SK-N-SH (cell line): ENCODE data around the gene TFR2.

Experiments
- CHD2 ChIP-seq: fragments of 150-350 bp; IDR thresholded peaks from 2 replicates; pipeline ENCODE4 v1.6.1; 2018; ENCODE audit warnings: low read length; ENCODE audit not compliant: partially characterized antibody
- EZH2phosphoT487 ChIP-seq: fragments of 200-600 bp; sonication (generic); IDR thresholded peaks from 2 replicates; pipeline ENCODE4 v1.6.1; 2017; ENCODE audit warnings: low read depth, mixed run types, mild to moderate bottlenecking, antibody characterized with exemption, moderate library complexity, borderline replicate concordance
- JUND ChIP-seq: IDR thresholded peaks from 2 replicates; pipeline ENCODE4 v1.4.0; 2012
- NRF1 ChIP-seq: IDR thresholded peaks from 2 replicates; pipeline ENCODE4 v1.6.1; 2012; ENCODE audit warnings: low read depth, mild to moderate bottlenecking, low read length
- SIN3A ChIP-seq: IDR thresholded peaks from 2 replicates; pipeline ENCODE4 v1.6.1; 2012; ENCODE audit warnings: low read depth, mild to moderate bottlenecking, low read length, moderate library complexity, borderline replicate concordance
- TAF1 ChIP-seq: IDR thresholded peaks from 2 replicates; pipeline ENCODE4 v1.6.1; 2012; ENCODE audit warnings: low read depth, mild to moderate bottlenecking, low read length, moderate library complexity, borderline replicate concordance
- USF1 ChIP-seq: IDR thresholded peaks from 2 replicates; pipeline ENCODE4 v1.4.0; 2012; ENCODE audit warnings: low read depth, borderline replicate concordance
- USF2 ChIP-seq: fragments of 150-350 bp; IDR thresholded peaks from 2 replicates; pipeline ENCODE4 v1.6.1; 2017; ENCODE audit warnings: antibody characterized with exemption, low read length, low read depth, borderline replicate concordance
- TF ChIP-seq, protein P1 (sequence below): fragments of 200-600 bp; sonication (generic); IDR thresholded peaks from 2 replicates; pipeline ENCODE4 v1.6.1; 2017; ENCODE audit warnings: antibody characterized with exemption, mild to moderate bottlenecking, moderate library complexity

- no peak for TF ChIP-seq SIN3A
- TF ChIP-seq NRF1 = no peak
- TF ChIP-seq CHD2 = no peak
- TF ChIP-seq, protein P1, sequence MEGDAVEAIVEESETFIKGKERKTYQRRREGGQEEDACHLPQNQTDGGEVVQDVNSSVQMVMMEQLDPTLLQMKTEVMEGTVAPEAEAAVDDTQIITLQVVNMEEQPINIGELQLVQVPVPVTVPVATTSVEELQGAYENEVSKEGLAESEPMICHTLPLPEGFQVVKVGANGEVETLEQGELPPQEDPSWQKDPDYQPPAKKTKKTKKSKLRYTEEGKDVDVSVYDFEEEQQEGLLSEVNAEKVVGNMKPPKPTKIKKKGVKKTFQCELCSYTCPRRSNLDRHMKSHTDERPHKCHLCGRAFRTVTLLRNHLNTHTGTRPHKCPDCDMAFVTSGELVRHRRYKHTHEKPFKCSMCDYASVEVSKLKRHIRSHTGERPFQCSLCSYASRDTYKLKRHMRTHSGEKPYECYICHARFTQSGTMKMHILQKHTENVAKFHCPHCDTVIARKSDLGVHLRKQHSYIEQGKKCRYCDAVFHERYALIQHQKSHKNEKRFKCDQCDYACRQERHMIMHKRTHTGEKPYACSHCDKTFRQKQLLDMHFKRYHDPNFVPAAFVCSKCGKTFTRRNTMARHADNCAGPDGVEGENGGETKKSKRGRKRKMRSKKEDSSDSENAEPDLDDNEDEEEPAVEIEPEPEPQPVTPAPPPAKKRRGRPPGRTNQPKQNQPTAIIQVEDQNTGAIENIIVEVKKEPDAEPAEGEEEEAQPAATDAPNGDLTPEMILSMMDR = no peak
- no peak for TF ChIP-seq USF2
- TF ChIP-seq TAF1 = no peak
- TF ChIP-seq JUND = no peak
- TF ChIP-seq USF1 = no peak
- TF ChIP-seq EZH2phosphoT487 = no peak
These were observed 23.9 kb upstream of the TFR2 start for GRCh38 chr7:100665168-100665726.
